ENCODE measurements around the gene ENG.

The ENG gene

GRCh38 chr9:127866535-127866934 is 12.1 kb upstream of the ENG start:
- DNase-seq, result no peak

- DNase-seq, result no peak
These were observed 11.4 kb upstream of the ENG start for GRCh38 chr9:127865645-127866464.

GRCh38 chr9:127863191-127863621 is 8.7 kb upstream of the ENG start:
- DNase-seq, result no peak

- no peak for DNase-seq
These were observed 7.9 kb upstream of the ENG start for GRCh38 chr9:127862075-127863011.

GRCh38 chr9:127860779-127861178 is 6.3 kb upstream of the ENG start:
- no peak for DNase-seq

GRCh38 chr9:127860260-127860659 is 5.8 kb upstream of the ENG start:
- no peak for DNase-seq

GRCh38 chr9:127858041-127858512 is 3.6 kb upstream of the ENG start:
- DNase-seq, result no peak

- no peak for DNase-seq
These were observed 2.8 kb upstream of the ENG start for GRCh38 chr9:127857278-127857677.

GRCh38 chr9:127856729-127857116 is 2.3 kb upstream of the ENG start:
- no peak for DNase-seq

GRCh38 chr9:127856094-127856728 is 1.8 kb upstream of the ENG start:
- DNase-seq, result no peak

GRCh38 chr9:127855522-127855921 is 1.1 kb upstream of the ENG start:
- no peak for DNase-seq

- DNase-seq, result no peak
These were observed 502 bp upstream of the ENG start for GRCh38 chr9:127854960-127855359.

GRCh38 chr9:127853312-127854183 is 910 bp downstream of the ENG start:
- no peak for DNase-seq

- DNase-seq, result no peak
These were observed 1.6 kb downstream of the ENG start for GRCh38 chr9:127852829-127853228.

- no peak for DNase-seq
These were observed 4.1 kb downstream of the ENG start for GRCh38 chr9:127850286-127850830.

- DNase-seq, result no peak
These were observed 5.5 kb downstream of the ENG start for GRCh38 chr9:127848756-127849504.

GRCh38 chr9:127847833-127848755 is 6.4 kb downstream of the ENG start:
- no peak for DNase-seq

- DNase-seq, result no peak
These were observed 7.3 kb downstream of the ENG start for GRCh38 chr9:127847178-127847510.

- DNase-seq, result no peak
These were observed 7.8 kb downstream of the ENG start for GRCh38 chr9:127846443-127847177.

All from right kidney (tissue), 1 donor.